Body of pancreas (tissue), 4 donors: ENCODE measurements around the gene NFIA.

ENCODE experiments used
- POLR2A ChIP-seq, 3 donors: fragments of 450-650 bp; IDR thresholded peaks; one replicate each; pipeline ENCODE4 v1.6.1; 2016; ENCODE audit warnings: antibody characterized with exemption in 3 of 3, mild to moderate bottlenecking in 2 of 3
- TF ChIP-seq, protein P1 (sequence below), 7 experiments: fragments of 450-650 bp in 4 of 7; fragments of 200-600 bp in 3 of 7; sonication (generic) in 3 of 7; IDR thresholded peaks; one replicate each; pipeline ENCODE4 v1.5.1; 2016 to 2019; ENCODE audit warnings: antibody characterized with exemption in 7 of 7

- TF ChIP-seq, protein P1, sequence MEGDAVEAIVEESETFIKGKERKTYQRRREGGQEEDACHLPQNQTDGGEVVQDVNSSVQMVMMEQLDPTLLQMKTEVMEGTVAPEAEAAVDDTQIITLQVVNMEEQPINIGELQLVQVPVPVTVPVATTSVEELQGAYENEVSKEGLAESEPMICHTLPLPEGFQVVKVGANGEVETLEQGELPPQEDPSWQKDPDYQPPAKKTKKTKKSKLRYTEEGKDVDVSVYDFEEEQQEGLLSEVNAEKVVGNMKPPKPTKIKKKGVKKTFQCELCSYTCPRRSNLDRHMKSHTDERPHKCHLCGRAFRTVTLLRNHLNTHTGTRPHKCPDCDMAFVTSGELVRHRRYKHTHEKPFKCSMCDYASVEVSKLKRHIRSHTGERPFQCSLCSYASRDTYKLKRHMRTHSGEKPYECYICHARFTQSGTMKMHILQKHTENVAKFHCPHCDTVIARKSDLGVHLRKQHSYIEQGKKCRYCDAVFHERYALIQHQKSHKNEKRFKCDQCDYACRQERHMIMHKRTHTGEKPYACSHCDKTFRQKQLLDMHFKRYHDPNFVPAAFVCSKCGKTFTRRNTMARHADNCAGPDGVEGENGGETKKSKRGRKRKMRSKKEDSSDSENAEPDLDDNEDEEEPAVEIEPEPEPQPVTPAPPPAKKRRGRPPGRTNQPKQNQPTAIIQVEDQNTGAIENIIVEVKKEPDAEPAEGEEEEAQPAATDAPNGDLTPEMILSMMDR (IDR thresholded peaks at IDR 0.05) = no peak
- no peak for TF ChIP-seq POLR2A (IDR thresholded peaks at IDR 0.05)
Measured at GRCh38 chr1:61109158-61109557, 26.8 kb downstream of the NFIA start.
